ENCODE results near the gene VWA5B1.

The VWA5B1 gene

DNA sequence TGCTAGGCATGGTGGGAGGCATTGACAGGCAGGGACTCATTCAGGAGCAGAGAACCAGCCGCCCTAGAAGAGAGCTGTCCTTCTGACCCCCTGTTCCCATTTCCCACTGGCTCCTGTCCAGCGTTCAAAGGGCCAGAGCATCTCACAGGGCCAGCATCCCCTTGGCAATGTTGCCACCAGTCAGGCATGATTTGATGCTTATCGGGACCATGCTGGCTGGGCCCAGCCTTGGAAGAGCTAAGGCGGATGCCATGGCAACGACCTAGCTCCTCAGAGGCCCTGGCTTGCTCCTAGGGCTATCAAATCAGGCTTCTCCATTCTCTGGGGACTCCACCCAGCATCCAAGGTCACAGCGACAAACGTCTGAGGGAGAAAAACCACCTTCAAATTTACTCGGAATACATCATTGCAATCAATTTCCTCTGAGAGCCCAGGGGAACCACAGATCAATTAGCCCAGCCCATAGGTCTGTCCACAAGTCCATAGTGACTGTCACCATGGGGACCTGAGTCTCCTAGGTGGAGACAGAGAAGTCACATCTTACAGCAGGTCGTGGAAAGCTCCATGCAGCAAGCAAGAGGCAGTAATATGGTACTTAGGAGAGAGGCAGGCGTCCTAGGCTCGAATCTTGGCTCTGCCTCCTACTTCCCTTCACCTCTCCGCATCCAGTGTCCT, 14.1 kb upstream of the VWA5B1 start:
- H3K36me3 ChIP-seq (ENCODE audit: insufficient read depth), result no peaks in the 10 kb centered on the region
- TF ChIP-seq, protein P1, sequence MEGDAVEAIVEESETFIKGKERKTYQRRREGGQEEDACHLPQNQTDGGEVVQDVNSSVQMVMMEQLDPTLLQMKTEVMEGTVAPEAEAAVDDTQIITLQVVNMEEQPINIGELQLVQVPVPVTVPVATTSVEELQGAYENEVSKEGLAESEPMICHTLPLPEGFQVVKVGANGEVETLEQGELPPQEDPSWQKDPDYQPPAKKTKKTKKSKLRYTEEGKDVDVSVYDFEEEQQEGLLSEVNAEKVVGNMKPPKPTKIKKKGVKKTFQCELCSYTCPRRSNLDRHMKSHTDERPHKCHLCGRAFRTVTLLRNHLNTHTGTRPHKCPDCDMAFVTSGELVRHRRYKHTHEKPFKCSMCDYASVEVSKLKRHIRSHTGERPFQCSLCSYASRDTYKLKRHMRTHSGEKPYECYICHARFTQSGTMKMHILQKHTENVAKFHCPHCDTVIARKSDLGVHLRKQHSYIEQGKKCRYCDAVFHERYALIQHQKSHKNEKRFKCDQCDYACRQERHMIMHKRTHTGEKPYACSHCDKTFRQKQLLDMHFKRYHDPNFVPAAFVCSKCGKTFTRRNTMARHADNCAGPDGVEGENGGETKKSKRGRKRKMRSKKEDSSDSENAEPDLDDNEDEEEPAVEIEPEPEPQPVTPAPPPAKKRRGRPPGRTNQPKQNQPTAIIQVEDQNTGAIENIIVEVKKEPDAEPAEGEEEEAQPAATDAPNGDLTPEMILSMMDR (conservative IDR thresholded peaks at IDR 0.05; ENCODE audit: low read depth, low read length), result no peak
- no peak overlapping the region for H2AFZ ChIP-seq (ENCODE audit: low read depth)
- no peak overlapping the region for H3K27ac ChIP-seq
- no peaks in the 10 kb centered on the region for H3K4me1 ChIP-seq (ENCODE audit: low read depth, poor library complexity, severe bottlenecking)
- peaks cover 18% of the 10 kb centered on the region; the same call in 1 of the 2 replicates for H3K27me3 ChIP-seq (ENCODE audit: insufficient read depth, low read depth)
- H3K79me2 ChIP-seq (ENCODE audit: insufficient read depth, low read depth), result no peaks in the 10 kb centered on the region
- H3K4me2 ChIP-seq, result no peak overlapping the region
- H4K20me1 ChIP-seq (ENCODE audit: insufficient read depth), result no peaks in the 10 kb centered on the region
- no peak overlapping the region for H3K4me3 ChIP-seq (IDR thresholded peaks at IDR 0.05; ENCODE audit: insufficient read depth, low read depth, low read length)
- no peak overlapping the region for H3K9ac ChIP-seq

DNA sequence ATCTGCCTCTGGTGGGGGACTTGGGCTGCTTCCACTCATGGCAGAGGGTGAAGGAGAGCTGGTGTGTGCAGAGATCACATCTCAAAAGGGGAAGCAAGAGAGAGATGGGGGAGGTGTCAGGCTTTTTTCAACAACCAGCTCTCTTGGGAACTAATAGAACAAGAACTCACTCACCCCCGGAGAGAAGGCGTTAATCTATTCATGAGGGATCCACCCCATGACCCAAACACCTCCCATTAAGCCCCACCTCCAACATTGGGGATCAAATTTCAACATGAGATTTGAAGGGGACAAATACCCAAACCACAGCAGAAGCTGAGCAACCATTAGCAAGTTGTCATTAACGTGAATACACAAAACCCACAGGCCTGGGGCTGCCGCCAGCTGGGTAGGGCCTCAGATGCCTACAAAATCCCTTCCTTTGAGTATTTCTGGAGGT, 12.0 kb upstream of the VWA5B1 start:
- Histone ChIP-seq H3K4me1 (ENCODE audit: low read depth, poor library complexity, severe bottlenecking) (no peaks in the 10 kb centered on the region), H3K4me2 (no peak overlapping the region), H3K9ac (no peak overlapping the region), H3K4me3 (IDR thresholded peaks at IDR 0.05; ENCODE audit: insufficient read depth, low read depth, low read length) (no peak overlapping the region), H3K27me3 (ENCODE audit: insufficient read depth, low read depth) (peaks cover 18% of the 10 kb centered on the region; the same call in 1 of the 2 replicates), H3K36me3 (ENCODE audit: insufficient read depth) (no peaks in the 10 kb centered on the region), H3K79me2 (ENCODE audit: insufficient read depth, low read depth) (no peaks in the 10 kb centered on the region), H4K20me1 (ENCODE audit: insufficient read depth) (no peaks in the 10 kb centered on the region), H2AFZ (ENCODE audit: low read depth) (no peak overlapping the region), H3K27ac (no peak overlapping the region)
- TF ChIP-seq, protein P1 (conservative IDR thresholded peaks at IDR 0.05; ENCODE audit: low read depth, low read length), result no peak

DNA sequence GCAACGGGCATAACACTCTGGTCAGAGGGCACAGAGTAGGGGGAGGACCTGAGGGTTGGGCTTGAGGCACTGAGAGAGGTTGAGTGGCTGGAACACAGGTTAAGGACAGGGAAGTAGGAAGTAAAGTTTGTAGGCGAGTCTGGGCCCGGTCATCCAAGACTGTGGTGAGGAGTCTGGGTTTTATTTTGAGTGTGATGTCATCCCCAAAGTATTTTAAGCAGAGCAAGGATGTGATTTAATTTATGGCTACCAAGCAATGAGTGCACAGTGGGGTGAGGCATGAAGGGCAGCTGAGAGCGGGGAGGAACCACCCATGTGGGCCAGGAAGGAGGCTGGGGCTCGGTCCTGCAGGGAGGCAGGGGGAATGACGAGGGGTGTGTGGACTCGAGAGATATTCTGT, 11.2 kb upstream of the VWA5B1 start:
- H3K27ac ChIP-seq, result no peak overlapping the region
- TF ChIP-seq, protein P1 (conservative IDR thresholded peaks at IDR 0.05; ENCODE audit: low read depth, low read length), result no peak
- H3K4me2 ChIP-seq, result no peak overlapping the region
- H3K79me2 ChIP-seq (ENCODE audit: insufficient read depth, low read depth), result no peaks in the 10 kb centered on the region
- H3K9ac ChIP-seq, result no peak overlapping the region
- no peaks in the 10 kb centered on the region for H3K4me1 ChIP-seq (ENCODE audit: low read depth, poor library complexity, severe bottlenecking)
- H3K36me3 ChIP-seq (ENCODE audit: insufficient read depth), result no peaks in the 10 kb centered on the region
- no peaks in the 10 kb centered on the region for H4K20me1 ChIP-seq (ENCODE audit: insufficient read depth)
- no peak overlapping the region for H3K4me3 ChIP-seq (IDR thresholded peaks at IDR 0.05; ENCODE audit: insufficient read depth, low read depth, low read length)
- H3K27me3 ChIP-seq (ENCODE audit: insufficient read depth, low read depth), result peaks cover 18% of the 10 kb centered on the region; the same call in 1 of the 2 replicates
- no peak overlapping the region for H2AFZ ChIP-seq (ENCODE audit: low read depth)

DNA sequence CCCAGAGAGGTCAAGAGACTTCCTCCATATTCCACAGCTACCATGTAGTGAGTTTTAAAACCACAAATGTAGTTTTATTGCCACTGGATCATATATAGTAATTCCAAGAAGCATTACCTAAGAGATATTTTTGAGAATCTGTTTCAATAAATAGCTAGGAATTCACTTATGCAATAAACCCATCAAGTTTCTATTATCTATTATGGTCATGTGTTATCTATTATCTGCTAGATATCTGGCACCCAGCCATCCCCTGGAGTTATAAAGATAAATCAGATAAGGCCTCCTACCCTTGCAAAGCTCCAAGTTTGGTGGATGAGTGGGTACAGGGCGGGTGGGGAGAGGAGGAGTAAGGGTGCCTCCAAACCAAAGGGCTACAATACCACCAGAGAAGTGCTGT, 10.3 kb upstream of the VWA5B1 start:
- no peak overlapping the region for H3K27ac ChIP-seq
- H3K4me3 ChIP-seq (IDR thresholded peaks at IDR 0.05; ENCODE audit: insufficient read depth, low read depth, low read length), result no peak overlapping the region
- no peaks in the 10 kb centered on the region for H3K4me1 ChIP-seq (ENCODE audit: low read depth, poor library complexity, severe bottlenecking)
- H3K36me3 ChIP-seq (ENCODE audit: insufficient read depth), result no peaks in the 10 kb centered on the region
- H3K27me3 ChIP-seq (ENCODE audit: insufficient read depth, low read depth), result peaks cover 18% of the 10 kb centered on the region; the same call in 1 of the 2 replicates
- H3K9ac ChIP-seq, result no peak overlapping the region
- no peaks in the 10 kb centered on the region for H4K20me1 ChIP-seq (ENCODE audit: insufficient read depth)
- TF ChIP-seq, protein P1 (conservative IDR thresholded peaks at IDR 0.05; ENCODE audit: low read depth, low read length), result no peak
- no peak overlapping the region for H2AFZ ChIP-seq (ENCODE audit: low read depth)
- no peaks in the 10 kb centered on the region for H3K79me2 ChIP-seq (ENCODE audit: insufficient read depth, low read depth)
- H3K4me2 ChIP-seq, result no peak overlapping the region

All from KMS-11 (cell line).